Endothelial cell of umbilical vein (primary cell): ENCODE results near the gene TNNT3.

ENCODE experiments used
- CTCF ChIP-seq, 2 donors: IDR thresholded peaks; 1 replicate in 1 of 2; 2 replicates in 1 of 2; pipeline ENCODE4 v1.5.1; 2011; ENCODE audit warnings: low read length in 2 of 2, mild to moderate bottlenecking in 2 of 2, moderate library complexity in 2 of 2, control low read depth in 1 of 2, inconsistent platforms in 1 of 2, low read depth in 1 of 2; ENCODE audit not compliant: insufficient read depth in 1 of 2; ENCODE audit errors: extremely low read depth in 1 of 2
- EZH2 ChIP-seq: IDR thresholded peaks from 2 replicates; pipeline ENCODE4 v1.6.1; 2012; ENCODE audit warnings: borderline replicate concordance, low read depth, mild to moderate bottlenecking, moderate library complexity, low read length, inconsistent platforms; ENCODE audit not compliant: severe bottlenecking
- MAX ChIP-seq: IDR thresholded peaks from 2 replicates; pipeline ENCODE4 v1.6.1; 2011; ENCODE audit not compliant: insufficient read depth, insufficient read length

GRCh38 chr11:1931341-1932104 lies 12.0 kb downstream of the TNNT3 start:
- no peak for TF ChIP-seq EZH2
- TF ChIP-seq CTCF (IDR thresholded peaks at IDR 0.05; ENCODE audit: extremely low read depth in 1 of 2, insufficient read depth in 1 of 2, low read depth in 1 of 2, low read length in 2 of 2), result no peak
- TF ChIP-seq MAX, result no peak
